WI38 (cell line): ENCODE data around the gene GPX2.

Source experiments
- H3K4me3 ChIP-seq: 2 replicates; pipeline ENCODE4 v1.5.1; 2011; ENCODE audit warnings: low read depth, mild to moderate bottlenecking, control low read depth, low read length
- TF ChIP-seq, protein P1 (sequence below): IDR thresholded peaks from 2 replicates; pipeline ENCODE4 v1.5.1; 2012; ENCODE audit warnings: low read depth, mild to moderate bottlenecking, control low read depth, low read length

GPX2 gene

DNA sequence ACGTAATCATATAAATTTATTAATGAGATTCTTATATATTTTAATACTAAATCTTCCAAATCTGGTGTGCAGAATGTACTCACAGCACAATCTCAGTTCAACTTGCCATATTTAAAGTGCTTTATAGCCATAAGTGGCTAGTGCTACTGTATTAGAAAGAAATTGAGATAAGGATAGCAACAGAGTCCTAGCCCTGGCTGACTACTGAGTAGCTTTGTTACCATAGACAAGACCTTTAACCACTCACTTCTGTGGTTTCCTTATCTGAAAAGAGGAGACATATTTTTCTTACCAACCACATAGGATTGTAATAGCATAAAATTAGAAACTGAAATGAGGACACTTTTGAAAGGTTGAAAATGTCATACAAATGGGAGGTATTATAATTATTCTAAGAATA is 30.3 kb downstream of the GPX2 start:
- TF ChIP-seq, protein P1, sequence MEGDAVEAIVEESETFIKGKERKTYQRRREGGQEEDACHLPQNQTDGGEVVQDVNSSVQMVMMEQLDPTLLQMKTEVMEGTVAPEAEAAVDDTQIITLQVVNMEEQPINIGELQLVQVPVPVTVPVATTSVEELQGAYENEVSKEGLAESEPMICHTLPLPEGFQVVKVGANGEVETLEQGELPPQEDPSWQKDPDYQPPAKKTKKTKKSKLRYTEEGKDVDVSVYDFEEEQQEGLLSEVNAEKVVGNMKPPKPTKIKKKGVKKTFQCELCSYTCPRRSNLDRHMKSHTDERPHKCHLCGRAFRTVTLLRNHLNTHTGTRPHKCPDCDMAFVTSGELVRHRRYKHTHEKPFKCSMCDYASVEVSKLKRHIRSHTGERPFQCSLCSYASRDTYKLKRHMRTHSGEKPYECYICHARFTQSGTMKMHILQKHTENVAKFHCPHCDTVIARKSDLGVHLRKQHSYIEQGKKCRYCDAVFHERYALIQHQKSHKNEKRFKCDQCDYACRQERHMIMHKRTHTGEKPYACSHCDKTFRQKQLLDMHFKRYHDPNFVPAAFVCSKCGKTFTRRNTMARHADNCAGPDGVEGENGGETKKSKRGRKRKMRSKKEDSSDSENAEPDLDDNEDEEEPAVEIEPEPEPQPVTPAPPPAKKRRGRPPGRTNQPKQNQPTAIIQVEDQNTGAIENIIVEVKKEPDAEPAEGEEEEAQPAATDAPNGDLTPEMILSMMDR, result no peak
- H3K4me3 ChIP-seq, result no peak overlapping the region

DNA sequence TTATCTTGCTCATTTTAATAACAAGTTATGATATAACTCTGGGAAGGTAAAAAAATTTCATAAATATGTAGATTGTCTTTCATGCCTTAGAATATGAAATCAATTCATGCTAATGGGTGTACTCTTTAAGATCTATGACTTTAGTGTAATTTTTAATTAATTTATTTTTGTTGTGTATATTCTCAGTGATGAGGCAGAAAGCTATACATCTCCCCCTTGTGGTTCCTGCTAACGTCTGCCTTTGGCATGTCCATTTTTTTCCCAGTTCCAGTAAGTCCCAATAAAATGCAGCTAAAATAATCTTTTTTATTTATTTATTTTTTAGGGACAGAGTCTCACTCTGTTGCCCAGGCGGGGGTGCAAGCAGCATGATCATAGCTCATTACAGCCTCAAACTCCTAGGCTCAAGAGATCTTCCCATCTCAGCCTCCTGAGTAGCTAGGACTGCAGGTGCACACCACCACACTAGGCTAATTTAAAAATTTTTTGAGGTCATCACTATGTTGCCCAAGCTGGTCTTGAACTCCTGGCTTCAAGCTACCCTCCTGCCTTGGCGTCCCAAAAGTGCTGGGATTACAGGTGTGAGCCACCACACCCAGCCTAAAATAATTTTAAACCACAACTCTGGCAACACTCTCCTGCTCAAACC is 31.6 kb downstream of the GPX2 start:
- no peak overlapping the region for H3K4me3 ChIP-seq
- TF ChIP-seq, protein P1, result peak; percentile 67

DNA sequence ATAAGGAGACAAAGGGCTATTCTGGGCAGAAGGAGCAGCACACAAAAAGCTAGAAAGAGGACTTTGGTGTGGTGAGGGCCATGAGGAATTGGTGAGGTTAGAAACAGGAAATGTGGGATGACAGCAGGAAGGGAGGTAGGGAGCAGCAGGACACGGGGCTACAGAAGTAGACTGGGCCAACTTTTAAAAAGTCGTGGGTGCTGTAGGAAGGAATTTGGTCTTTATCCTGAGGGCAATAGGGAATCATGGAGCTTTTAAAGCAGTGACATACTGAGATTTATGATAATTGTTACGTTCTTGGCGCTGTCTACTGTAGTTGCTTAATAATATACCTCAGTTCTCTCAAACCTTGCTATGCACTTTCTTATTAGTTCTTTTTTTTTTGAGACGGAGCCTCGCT is 36.5 kb downstream of the GPX2 start:
- H3K4me3 ChIP-seq, result no peak overlapping the region

GRCh38 chr14:64899958-64900357 is 42.6 kb downstream of the GPX2 start:
- no peak overlapping the region for H3K4me3 ChIP-seq
- TF ChIP-seq, protein P1, result no peak

More for the DNA sequence above, 36.5 kb downstream of the GPX2 start:
- TF ChIP-seq, protein P1, result no peak

DNA sequence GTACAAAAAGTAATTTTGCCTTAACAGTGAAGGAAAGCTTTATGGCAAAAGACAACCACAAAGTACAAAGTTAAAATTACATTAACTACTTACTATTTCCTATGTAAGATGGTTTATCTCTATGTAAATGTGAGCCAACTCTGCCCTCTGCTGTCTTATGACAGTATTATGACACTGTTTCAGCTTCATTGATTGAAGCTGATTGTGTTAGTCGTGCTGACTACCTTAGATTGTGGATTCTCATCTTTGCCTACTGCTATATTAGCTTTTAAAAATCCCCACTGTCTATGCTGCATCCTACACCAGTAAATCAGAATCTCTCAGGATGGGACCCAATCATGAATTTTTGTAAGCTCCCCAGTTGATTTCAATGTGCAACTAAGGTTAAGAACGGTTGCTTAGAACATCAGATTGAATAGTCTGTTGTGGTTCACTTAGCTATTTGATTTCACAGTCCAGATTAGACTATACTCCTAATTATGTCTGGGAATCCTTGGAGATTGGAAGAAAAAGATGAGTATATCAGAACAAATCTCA is 50.6 kb downstream of the GPX2 start:
- TF ChIP-seq, protein P1, result no peak
- no peak overlapping the region for H3K4me3 ChIP-seq

GRCh38 chr14:64891173-64891838 is 51.2 kb downstream of the GPX2 start:
- no peak overlapping the region for H3K4me3 ChIP-seq
- TF ChIP-seq, protein P1, result no peak

GRCh38 chr14:64889352-64889751 is 53.2 kb downstream of the GPX2 start:
- TF ChIP-seq, protein P1, result no peak
- H3K4me3 ChIP-seq, result no peak overlapping the region
